ENCODE measurements around the gene MCM10.

DNA sequence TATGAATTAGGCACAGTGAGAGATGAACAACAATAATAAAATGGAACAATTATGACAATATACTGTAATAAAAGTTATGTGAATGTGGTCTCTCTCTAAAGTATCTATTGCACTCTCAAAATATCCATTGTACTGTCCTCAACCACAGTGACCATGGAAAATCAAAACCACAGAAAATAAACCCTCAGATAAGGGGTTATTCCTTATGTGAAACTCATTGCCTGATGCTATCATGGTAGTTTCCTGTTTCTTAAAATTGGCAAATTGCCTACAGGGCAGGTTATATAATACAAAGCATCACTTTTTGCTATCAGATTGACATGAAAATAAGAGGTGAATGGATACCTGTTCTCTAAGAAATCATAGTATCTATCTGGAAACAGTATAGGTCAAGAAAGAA is 3.8 kb downstream of the MCM10 start:
- TF ChIP-seq, protein P1, sequence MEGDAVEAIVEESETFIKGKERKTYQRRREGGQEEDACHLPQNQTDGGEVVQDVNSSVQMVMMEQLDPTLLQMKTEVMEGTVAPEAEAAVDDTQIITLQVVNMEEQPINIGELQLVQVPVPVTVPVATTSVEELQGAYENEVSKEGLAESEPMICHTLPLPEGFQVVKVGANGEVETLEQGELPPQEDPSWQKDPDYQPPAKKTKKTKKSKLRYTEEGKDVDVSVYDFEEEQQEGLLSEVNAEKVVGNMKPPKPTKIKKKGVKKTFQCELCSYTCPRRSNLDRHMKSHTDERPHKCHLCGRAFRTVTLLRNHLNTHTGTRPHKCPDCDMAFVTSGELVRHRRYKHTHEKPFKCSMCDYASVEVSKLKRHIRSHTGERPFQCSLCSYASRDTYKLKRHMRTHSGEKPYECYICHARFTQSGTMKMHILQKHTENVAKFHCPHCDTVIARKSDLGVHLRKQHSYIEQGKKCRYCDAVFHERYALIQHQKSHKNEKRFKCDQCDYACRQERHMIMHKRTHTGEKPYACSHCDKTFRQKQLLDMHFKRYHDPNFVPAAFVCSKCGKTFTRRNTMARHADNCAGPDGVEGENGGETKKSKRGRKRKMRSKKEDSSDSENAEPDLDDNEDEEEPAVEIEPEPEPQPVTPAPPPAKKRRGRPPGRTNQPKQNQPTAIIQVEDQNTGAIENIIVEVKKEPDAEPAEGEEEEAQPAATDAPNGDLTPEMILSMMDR (conservative IDR thresholded peaks at IDR 0.05; ENCODE audit: low read depth, low read length) = no peak
- TF ChIP-seq EZH2 (IDR thresholded peaks at IDR 0.05; ENCODE audit: low read length, unreplicated experiment) = no peak
- no peak for TF ChIP-seq EZH2phosphoT487 (IDR thresholded peaks at IDR 0.05; ENCODE audit: borderline replicate concordance, low read length)

Measured in PC-3 (cell line).